Raji (cell line): Measurements from ENCODE around the gene FUT2.

ENCODE experiments used
- POLR2A ChIP-seq: IDR thresholded peaks from 2 replicates; pipeline ENCODE4 v1.6.1; 2011; ENCODE audit warnings: low read depth, low read length, control low read depth; ENCODE audit not compliant: insufficient read depth

The FUT2 gene

DNA sequence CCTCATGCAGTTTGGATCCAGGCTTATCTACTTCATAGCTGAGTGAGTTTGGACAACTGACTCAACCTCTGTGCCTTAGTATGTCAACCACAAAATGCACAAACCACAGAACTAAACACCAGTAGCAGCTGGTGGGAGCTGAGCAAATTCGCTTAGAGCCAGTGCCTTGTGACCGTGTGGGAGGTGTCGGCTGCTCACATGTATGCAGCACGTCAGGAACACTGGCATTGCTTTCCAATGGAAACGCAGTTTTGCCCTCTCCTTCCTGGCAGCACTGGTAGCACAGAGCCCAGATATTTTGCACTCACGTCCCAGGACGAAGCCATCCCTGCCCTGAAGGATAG is 14.7 kb upstream of the FUT2 start:
- TF ChIP-seq POLR2A = no peak

DNA sequence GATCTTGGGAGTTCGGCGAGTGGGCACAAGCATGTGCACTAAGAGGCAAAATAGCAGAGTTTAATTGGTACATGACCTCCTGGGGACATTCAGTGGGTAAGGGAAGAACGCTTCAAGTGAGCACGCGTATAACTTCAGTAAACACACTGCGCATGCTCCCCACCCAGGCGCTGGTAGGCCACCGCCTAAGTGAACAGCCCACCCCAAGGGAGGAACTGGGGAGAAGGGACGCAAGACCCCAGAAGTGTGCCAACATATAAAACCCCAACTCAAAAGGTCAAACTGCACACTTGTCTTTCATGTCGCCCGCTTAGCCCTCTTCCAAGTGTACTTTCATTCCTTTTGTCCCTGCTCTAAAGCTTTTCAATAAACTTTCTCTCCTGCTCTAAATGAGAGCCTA is 12.4 kb upstream of the FUT2 start:
- TF ChIP-seq POLR2A = no peak

- TF ChIP-seq POLR2A = no peak
Observed at GRCh38 chr19:48685583-48685982, 10.2 kb upstream of the FUT2 start.

DNA sequence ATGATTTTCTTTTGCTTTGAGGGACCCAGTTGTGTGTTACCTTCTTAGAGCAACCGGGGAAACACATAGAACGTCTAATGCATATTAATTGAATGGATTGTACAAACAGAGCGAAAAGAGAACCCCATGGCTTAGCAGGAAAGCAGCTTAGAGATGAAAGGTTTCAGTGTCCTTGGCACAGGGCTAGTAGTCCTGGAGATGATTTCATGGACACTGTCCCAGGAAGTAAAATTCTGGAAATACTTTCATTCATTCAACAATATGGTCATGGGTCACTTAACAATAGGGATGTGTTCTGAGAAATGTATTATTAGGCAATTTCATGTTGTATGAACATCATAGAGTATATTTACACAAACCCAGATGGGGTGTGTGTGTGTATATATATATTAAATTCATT is 9.7 kb upstream of the FUT2 start:
- no peak for TF ChIP-seq POLR2A

DNA sequence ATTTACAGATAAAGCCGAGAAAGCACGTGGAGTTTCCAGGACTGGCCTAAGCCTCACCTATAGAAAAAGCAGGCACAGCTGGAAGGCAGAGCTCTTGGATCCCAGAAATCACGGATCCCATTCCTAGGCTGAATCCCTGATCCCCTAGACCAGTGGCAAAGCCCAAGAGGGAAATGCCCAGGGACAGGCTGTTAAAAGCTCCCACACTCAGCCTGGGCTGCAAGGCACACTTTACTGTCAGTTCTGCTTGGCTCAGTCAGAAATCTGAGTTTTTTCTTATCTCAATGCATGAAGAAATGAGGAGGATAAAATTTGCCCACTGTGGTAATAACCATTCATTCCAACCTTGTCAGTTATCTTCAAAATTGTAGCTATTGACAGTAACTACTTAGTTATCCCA is 8.0 kb upstream of the FUT2 start:
- TF ChIP-seq POLR2A = no peak

- TF ChIP-seq POLR2A = no peak
Observed at GRCh38 chr19:48689449-48689848, 6.3 kb upstream of the FUT2 start.

DNA sequence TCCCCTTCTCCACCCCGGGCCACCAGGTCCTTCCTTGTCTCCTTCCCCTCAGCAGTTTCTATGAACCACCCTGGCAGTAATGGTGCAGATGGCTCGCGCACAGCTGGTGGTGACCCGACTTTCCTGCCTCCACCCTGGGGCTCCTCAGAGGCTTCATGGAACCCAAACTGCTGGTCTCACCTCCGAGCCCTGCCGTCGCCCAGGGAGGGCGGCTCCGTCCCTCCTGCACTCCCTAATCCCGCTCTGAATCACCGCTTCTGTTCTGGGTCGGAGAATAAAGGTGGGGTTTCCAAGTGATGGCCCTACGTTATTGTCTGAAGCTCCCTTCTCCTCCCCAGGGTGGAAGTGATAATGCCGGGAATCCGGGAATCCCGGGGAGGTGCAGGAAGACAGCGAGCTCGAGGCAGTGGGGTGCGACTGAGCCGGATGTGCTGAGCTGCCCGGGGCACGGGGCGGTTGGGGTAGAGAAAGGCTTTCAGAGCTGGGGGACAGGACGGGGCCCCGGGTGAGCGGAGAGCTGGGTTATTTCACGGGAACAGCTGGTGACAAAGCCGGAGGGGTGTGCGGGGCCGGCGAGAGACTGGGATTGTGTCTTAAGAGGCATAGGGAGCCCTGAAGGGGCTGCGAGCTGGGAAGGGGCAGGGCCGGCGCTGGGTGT is 711 bp downstream of the FUT2 start:
- no peak for TF ChIP-seq POLR2A

- no peak for TF ChIP-seq POLR2A
Observed at GRCh38 chr19:48698046-48698445, 2.3 kb downstream of the FUT2 start.

DNA sequence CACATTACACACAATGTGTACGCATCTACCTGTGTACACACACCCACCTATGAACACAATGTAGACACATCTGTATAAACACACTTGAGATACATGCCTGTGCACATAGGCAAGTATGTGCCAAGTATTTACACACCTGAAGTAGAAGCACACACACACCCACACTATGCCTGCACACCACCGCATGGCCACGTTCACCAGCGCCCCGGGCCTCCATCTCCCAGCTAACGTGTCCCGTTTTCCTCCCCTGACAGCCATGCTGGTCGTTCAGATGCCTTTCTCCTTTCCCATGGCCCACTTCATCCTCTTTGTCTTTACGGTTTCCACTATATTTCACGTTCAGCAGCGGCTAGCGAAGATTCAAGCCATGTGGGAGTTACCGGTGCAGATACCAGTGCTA is 6.9 kb downstream of the FUT2 start:
- TF ChIP-seq POLR2A = no peak

DNA sequence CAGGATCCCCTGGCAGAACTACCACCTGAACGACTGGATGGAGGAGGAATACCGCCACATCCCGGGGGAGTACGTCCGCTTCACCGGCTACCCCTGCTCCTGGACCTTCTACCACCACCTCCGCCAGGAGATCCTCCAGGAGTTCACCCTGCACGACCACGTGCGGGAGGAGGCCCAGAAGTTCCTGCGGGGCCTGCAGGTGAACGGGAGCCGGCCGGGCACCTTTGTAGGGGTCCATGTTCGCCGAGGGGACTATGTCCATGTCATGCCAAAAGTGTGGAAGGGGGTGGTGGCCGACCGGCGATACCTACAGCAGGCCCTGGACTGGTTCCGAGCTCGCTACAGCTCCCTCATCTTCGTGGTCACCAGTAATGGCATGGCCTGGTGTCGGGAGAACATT is 7.5 kb downstream of the FUT2 start:
- no peak for TF ChIP-seq POLR2A

GRCh38 chr19:48705431-48705830 is 9.7 kb downstream of the FUT2 start:
- no peak for TF ChIP-seq POLR2A

- TF ChIP-seq POLR2A = no peak
Observed at GRCh38 chr19:48708471-48708870, 12.7 kb downstream of the FUT2 start.

DNA sequence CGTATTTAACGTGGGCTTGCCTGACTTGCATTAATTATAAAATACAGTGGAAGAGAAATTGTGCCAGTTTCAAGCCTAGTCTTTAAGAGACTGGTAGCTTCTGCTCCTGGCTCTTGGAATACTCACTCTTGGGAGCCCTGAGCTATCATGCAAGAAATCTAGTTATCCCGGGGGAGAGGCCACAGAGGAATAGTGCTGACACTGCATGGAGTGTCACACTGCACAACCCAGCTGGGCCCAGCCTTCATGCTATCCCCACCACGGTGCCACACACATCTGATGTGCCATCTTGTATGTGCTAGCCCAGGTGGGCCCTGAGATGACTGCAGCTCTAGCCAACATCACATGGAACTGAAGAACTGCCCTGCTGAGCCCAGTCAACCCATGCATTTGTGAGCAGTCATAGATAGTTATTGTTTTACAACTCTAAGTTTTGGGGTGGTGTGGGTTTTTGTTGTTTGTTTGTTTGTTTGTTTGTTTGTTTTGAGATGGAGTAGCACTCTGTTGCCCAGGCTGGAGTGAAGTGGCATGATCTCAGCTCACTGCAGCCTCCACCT is 15.4 kb downstream of the FUT2 start:
- no peak for TF ChIP-seq POLR2A

- no peak for TF ChIP-seq POLR2A
Observed at GRCh38 chr19:48713041-48713863, 17.5 kb downstream of the FUT2 start.

GRCh38 chr19:48713864-48714755 is 18.3 kb downstream of the FUT2 start:
- TF ChIP-seq POLR2A = peak; percentile 91
